ENCODE data around the gene STIL.

STIL gene

GRCh38 chr1:47230692-47231300, 83.2 kb downstream of the STIL start:
- DNase-seq (ENCODE audit: low read depth) = no peak
- no peak overlapping the region for H3K4me3 ChIP-seq (ENCODE audit: low read depth, low read length)
- TF ChIP-seq, protein P1, sequence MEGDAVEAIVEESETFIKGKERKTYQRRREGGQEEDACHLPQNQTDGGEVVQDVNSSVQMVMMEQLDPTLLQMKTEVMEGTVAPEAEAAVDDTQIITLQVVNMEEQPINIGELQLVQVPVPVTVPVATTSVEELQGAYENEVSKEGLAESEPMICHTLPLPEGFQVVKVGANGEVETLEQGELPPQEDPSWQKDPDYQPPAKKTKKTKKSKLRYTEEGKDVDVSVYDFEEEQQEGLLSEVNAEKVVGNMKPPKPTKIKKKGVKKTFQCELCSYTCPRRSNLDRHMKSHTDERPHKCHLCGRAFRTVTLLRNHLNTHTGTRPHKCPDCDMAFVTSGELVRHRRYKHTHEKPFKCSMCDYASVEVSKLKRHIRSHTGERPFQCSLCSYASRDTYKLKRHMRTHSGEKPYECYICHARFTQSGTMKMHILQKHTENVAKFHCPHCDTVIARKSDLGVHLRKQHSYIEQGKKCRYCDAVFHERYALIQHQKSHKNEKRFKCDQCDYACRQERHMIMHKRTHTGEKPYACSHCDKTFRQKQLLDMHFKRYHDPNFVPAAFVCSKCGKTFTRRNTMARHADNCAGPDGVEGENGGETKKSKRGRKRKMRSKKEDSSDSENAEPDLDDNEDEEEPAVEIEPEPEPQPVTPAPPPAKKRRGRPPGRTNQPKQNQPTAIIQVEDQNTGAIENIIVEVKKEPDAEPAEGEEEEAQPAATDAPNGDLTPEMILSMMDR (IDR thresholded peaks at IDR 0.05; ENCODE audit: low read depth, low read length) = no peak
- TF ChIP-seq POLR2A (IDR thresholded peaks at IDR 0.05; ENCODE audit: extremely low read depth, insufficient read length) (no peak), MYC (IDR thresholded peaks at IDR 0.05; ENCODE audit: low read depth, low read length) (no peak)
- TF ChIP-seq, protein P2, sequence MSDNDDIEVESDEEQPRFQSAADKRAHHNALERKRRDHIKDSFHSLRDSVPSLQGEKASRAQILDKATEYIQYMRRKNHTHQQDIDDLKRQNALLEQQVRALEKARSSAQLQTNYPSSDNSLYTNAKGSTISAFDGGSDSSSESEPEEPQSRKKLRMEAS (IDR thresholded peaks at IDR 0.05; ENCODE audit: low read depth, low read length) = no peak

DNA sequence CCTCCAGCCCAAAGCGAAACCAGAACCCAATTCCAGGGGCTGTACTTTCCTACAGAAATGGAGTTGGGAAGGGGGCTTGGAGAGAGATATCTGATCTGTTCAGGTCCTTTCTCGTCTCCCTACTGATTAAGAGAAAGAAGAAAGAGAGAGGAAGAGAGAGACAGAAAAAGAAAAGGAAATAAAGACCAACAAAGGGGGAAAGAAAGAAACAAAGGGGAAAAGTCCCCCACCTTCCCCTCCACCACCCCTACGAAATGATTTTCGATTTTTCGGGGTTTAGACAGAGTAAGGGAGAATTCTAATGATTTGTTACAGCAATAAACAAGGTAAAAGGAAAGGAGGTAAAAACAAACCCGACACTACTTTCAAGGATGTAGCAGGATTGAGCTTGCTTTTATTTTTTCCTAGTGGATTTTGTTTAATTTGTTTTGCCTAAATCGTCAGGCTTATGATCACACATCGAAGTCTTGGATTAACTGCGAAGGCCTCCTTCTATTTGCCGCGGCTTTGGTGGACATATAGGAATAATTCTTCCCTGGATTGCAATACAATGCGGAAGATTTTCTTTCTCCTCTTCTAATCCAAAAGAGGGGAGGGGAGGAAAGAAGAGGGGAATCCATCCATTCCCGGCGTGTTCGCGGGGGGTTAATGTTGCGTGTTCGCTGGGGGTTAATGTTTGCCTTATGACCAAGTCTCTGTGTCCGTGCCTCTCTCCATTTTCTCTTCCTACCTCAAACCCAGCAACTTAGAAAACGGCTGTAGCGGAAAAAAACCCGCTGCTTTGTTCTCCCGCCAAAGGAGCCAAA, 83.9 kb downstream of the STIL start:
- TF ChIP-seq POLR2A (IDR thresholded peaks at IDR 0.05; ENCODE audit: extremely low read depth, insufficient read length) (no peak), MYC (IDR thresholded peaks at IDR 0.05; ENCODE audit: low read depth, low read length) (no peak)
- TF ChIP-seq, protein P2 (IDR thresholded peaks at IDR 0.05; ENCODE audit: low read depth, low read length) = no peak
- TF ChIP-seq, protein P1 (IDR thresholded peaks at IDR 0.05; ENCODE audit: low read depth, low read length) = no peak
- H3K4me3 ChIP-seq (ENCODE audit: low read depth, low read length) = no peak overlapping the region
- DNase-seq (ENCODE audit: low read depth) = no peak

- no peak for DNase-seq (ENCODE audit: low read depth)
- TF ChIP-seq POLR2A (IDR thresholded peaks at IDR 0.05; ENCODE audit: extremely low read depth, insufficient read length) (no peak), MYC (IDR thresholded peaks at IDR 0.05; ENCODE audit: low read depth, low read length) (no peak)
- TF ChIP-seq, protein P2 (IDR thresholded peaks at IDR 0.05; ENCODE audit: low read depth, low read length) = no peak
- H3K4me3 ChIP-seq (ENCODE audit: low read depth, low read length) = no peak overlapping the region
These were observed 84.7 kb downstream of the STIL start for GRCh38 chr1:47229031-47229885.

- H3K4me3 ChIP-seq (ENCODE audit: low read depth, low read length) = no peak overlapping the region
- TF ChIP-seq, protein P2 (IDR thresholded peaks at IDR 0.05; ENCODE audit: low read depth, low read length) = no peak
- no peak for TF ChIP-seq POLR2A (IDR thresholded peaks at IDR 0.05; ENCODE audit: extremely low read depth, insufficient read length)
- TF ChIP-seq, protein P1 (IDR thresholded peaks at IDR 0.05; ENCODE audit: low read depth, low read length) = no peak
- no peak for TF ChIP-seq MYC (IDR thresholded peaks at IDR 0.05; ENCODE audit: low read depth, low read length)
- DNase-seq (ENCODE audit: low read depth) = no peak
These were observed 85.3 kb downstream of the STIL start for GRCh38 chr1:47228644-47229030.

DNA sequence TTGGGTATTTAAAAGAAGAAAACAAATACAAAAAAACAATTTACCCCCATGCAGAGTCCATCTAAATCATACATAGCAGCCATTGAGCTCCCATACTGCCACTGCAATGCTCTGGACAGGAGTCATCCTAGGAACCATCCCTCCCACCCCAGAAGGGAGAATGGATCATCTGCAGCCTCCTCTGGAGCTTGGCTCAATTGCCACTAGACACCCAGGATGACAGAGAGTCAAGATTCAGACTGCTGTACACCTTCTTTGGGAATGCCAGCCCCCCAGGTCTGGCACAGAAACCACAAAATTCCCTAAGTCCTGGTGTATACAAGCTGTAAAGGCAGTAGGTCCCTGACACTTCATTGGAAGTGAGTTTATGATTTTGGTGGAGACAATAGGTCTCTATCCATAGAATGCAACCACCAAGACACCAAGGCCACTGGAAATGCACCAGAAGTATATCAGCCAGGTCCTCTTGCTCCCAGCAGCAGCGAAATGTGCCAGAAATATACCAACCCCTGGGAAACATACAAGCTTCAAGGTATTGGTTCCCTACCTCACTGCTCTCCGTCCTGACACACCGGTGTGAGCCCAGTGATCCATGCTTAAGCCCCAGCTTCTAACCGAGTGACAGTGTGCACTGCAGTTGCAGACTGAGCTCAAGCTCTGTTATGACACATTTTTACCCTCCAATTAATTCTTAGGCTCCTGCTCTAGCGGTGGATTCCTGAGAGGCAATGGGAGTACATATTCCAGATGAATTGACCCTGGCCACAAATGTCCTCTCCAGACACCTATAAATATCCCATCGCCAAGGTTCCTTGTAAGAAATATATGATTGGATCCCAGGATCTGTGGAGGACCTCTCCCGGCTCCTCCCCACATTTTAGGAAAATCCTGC, 86.4 kb downstream of the STIL start:
- TF ChIP-seq MYC (IDR thresholded peaks at IDR 0.05; ENCODE audit: low read depth, low read length) = no peak
- TF ChIP-seq, protein P2 (IDR thresholded peaks at IDR 0.05; ENCODE audit: low read depth, low read length) = no peak
- TF ChIP-seq POLR2A (IDR thresholded peaks at IDR 0.05; ENCODE audit: extremely low read depth, insufficient read length) = no peak
- TF ChIP-seq, protein P1 (IDR thresholded peaks at IDR 0.05; ENCODE audit: low read depth, low read length) = no peak
- no peak overlapping the region for H3K4me3 ChIP-seq (ENCODE audit: low read depth, low read length)

More for the DNA sequence above, 86.4 kb downstream of the STIL start:
- DNase-seq (ENCODE audit: low read depth) = no peak
